HEK293T (cell line): ENCODE data around the gene RBFOX1.

Experiments used
- BHLHE40 ChIP-seq: fragments of 450-650 bp; IDR thresholded peaks from 2 replicates; pipeline ENCODE4 v1.6.1; 2016; ENCODE audit warnings: mild to moderate bottlenecking, moderate library complexity, borderline replicate concordance
- ELF4 ChIP-seq: fragments of 450-650 bp; IDR thresholded peaks from 2 replicates; pipeline ENCODE4 v1.6.1; 2017; ENCODE audit warnings: antibody characterized with exemption
- FOXA1 ChIP-seq: fragments of 450-650 bp; IDR thresholded peaks from 2 replicates; pipeline ENCODE4 v1.6.1; 2016; ENCODE audit warnings: mild to moderate bottlenecking
- FOXK2 ChIP-seq: fragments of 450-650 bp; IDR thresholded peaks from 2 replicates; pipeline ENCODE4 v1.6.1; 2016; ENCODE audit warnings: mild to moderate bottlenecking
- HDGF ChIP-seq: fragments of 450-650 bp; IDR thresholded peaks from 2 replicates; pipeline ENCODE4 v1.6.1; 2017; ENCODE audit warnings: antibody characterized with exemption, borderline replicate concordance
- NFRKB ChIP-seq: fragments of 450-650 bp; IDR thresholded peaks from 2 replicates; pipeline ENCODE4 v1.6.1; 2016; ENCODE audit warnings: mild to moderate bottlenecking, moderate library complexity
- SUZ12 ChIP-seq: fragments of 450-650 bp; IDR thresholded peaks from 2 replicates; pipeline ENCODE4 v1.6.1; 2016; ENCODE audit warnings: mild to moderate bottlenecking
- TARDBP ChIP-seq: fragments of 450-650 bp; IDR thresholded peaks from 2 replicates; pipeline ENCODE4 v1.6.1; 2016

DNA sequence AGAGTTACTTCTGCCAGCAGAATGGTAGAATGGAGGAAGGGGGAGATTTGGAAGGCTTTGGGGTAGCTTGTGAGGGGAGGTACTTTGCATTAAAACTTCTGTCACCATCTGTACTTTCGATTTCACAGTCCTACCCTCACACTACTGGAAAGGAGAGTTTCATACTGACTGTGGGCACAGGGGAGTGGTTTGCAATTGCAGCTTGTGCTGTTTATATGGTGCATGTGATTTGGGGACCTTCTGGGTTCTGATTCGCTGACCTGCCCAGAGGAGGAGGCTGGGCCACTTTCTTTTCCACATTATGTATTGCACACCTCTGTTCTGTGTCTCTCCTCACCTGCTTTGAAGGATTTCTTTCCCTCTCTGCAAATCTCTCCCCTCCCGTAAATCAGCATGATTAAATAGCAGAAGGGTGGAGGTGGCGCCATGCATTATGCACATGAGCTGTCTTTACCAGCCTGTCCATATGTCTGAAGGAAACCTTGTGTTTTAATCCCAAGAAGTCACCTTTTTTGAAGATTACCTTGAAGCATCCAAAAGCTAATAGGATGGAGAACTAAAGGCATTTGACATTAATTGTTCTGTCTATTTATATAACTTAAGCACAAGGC, 90.9 kb downstream of the RBFOX1 start:
- no peak for TF ChIP-seq SUZ12
- no peak for TF ChIP-seq BHLHE40
- TF ChIP-seq FOXK2 = no peak
- no peak for TF ChIP-seq FOXA1
- no peak for TF ChIP-seq NFRKB
- no peak for TF ChIP-seq TARDBP
- no peak for TF ChIP-seq ELF4
- TF ChIP-seq HDGF = no peak
